HUES6 (cell line): ENCODE results near the gene FOXN4.

ENCODE experiments used
- H3K27ac ChIP-seq: 2 replicates; pipeline ENCODE4 v1.7.0; 2013; ENCODE audit warnings: low read depth, mild to moderate bottlenecking, low read length, inconsistent platforms
- H3K27me3 ChIP-seq: 2 replicates; pipeline ENCODE4 v1.6.1; 2013; ENCODE audit warnings: low read length; ENCODE audit not compliant: control insufficient read depth, insufficient read depth
- H3K36me3 ChIP-seq: 2 replicates; pipeline ENCODE4 v1.6.1; 2013; ENCODE audit warnings: low read length; ENCODE audit not compliant: control insufficient read depth, insufficient read depth
- H3K4me1 ChIP-seq: 2 replicates; pipeline ENCODE4 v1.6.1; 2013; ENCODE audit warnings: low read length; ENCODE audit not compliant: control insufficient read depth, insufficient read depth
- H3K4me3 ChIP-seq: 2 replicates; pipeline ENCODE4 v1.5.1; 2013; ENCODE audit warnings: low read depth, low read length
- H3K9ac ChIP-seq: one replicate; pipeline ENCODE4 v1.6.1; 2013; ENCODE audit warnings: mild to moderate bottlenecking, low read length
- H3K9me3 ChIP-seq: 2 replicates; pipeline ENCODE4 v1.6.1; 2013; ENCODE audit warnings: low read depth, low read length; ENCODE audit not compliant: control insufficient read depth, insufficient read depth

The FOXN4 gene

DNA sequence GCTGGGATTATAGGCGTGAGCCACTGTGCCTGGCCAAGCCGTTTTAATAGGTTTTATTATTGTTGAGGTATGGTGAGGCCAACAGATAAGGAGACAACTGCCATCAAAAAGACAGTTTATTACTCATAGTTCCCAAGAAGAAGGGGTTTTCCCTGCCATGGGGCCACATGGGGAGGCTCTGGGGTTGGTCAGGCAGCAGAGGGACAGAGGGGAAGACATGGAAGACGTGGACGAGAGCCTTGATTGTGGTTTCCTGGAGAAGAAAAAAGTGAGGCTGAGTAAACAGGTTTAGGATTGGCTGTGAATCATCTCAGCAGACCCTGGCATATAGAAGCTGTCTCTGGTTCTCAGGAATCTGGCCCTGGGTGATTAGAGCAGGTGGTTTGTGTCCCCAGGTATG, 69.9 kb downstream of the FOXN4 start:
- no peaks in the 10 kb centered on the region for H3K4me1 ChIP-seq
- H3K9me3 ChIP-seq: no peaks in the 10 kb centered on the region
- H3K36me3 ChIP-seq: peaks cover 27% of the 10 kb centered on the region
- no peaks in the 10 kb centered on the region for H3K27me3 ChIP-seq
- H3K4me3 ChIP-seq: no peak overlapping the region
- H3K27ac ChIP-seq: no peak overlapping the region
- no peak overlapping the region for H3K9ac ChIP-seq

DNA sequence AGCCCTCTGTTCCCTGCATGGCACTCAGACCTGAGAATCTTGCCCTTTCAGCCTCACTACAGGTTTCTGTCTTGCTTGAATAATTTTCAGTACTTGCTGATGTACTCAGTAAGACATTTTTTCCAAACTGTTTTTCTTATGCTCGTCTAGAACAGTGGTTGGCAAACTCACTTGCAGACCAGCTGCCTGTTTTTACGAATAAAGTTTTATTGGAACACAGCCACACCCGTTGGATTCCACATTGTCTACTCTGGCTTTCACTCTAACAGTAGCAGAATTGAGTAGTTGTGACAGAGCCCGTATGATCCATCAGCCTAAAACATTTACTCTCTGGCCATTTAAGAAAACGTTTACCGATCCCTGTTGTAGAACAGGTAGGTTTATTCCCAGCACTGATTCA, 72.8 kb downstream of the FOXN4 start:
- Histone ChIP-seq H3K27ac (no peak overlapping the region), H3K4me3 (no peak overlapping the region), H3K9ac (no peak overlapping the region), H3K9me3 (no peaks in the 10 kb centered on the region), H3K36me3 (peaks cover 29% of the 10 kb centered on the region), H3K27me3 (no peaks in the 10 kb centered on the region), H3K4me1 (no peaks in the 10 kb centered on the region)

DNA sequence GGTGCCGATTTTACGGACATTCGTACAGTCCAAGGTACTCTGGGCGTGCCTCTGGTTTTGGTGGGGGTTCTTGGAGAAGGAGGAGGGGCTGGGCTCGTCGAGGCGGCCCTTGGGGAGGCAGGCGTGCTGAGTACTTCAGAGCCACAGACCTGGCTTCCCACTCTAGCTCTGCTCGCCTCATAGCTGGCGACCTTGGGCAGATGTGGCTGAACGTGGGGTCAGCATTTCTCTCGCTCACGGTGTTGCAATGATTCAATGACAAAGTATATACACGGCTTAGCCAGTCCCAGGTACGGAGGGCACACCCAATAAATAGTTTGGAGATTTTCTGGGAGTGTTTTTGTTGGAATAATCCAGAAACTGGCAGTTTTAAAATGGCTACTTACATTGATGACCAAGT, 75.1 kb downstream of the FOXN4 start:
- H3K27ac ChIP-seq: no peak overlapping the region
- H3K27me3 ChIP-seq: no peaks in the 10 kb centered on the region

DNA sequence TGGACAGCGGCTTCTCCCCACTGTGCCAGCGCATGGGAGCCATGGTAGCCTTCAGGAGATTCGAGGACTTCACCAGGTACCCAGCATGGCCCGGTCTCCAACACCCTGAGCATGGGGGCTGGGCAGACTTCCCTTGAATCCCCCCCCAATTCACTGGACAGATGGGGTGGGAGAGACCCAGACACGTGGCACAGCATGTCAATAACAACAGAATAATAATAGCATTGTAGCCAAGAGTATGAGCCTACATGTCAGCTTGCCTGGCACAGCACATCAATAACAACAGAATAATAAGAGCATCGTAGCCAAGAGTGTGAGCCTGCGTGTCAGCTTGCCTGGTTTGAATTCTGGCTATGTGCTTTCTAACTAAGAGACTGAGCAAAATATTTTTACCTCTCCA, 76.4 kb downstream of the FOXN4 start:
- Histone ChIP-seq H3K36me3 (peaks cover 18% of the 10 kb centered on the region), H3K4me1 (no peaks in the 10 kb centered on the region), H3K9ac (no peak overlapping the region), H3K4me3 (no peak overlapping the region), H3K27ac (no peak overlapping the region), H3K9me3 (no peaks in the 10 kb centered on the region), H3K27me3 (no peaks in the 10 kb centered on the region)

More for the DNA sequence above, 75.1 kb downstream of the FOXN4 start:
- no peak overlapping the region for H3K4me3 ChIP-seq
- H3K9me3 ChIP-seq: no peaks in the 10 kb centered on the region
- peaks cover 18% of the 10 kb centered on the region for H3K36me3 ChIP-seq
- H3K4me1 ChIP-seq: no peaks in the 10 kb centered on the region
- H3K9ac ChIP-seq: no peak overlapping the region

DNA sequence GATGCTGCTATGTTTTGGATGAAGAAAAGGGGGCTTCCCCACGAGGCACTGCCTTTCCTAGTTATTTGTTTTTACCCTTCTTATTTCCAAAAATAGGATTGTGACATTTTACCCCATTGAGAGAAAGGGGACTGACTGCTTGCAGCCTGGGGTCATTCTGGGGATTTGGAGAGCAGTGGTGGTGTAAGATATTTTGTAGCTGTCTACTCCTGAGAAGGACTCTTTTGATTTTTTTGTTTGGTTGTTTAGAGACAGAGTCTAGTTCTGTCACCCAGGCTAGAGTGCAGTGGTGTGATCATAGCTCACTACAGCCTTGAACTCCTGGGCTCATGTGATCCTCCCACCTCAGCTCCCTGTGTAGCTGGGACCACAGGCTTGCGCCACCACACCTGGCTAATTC, 78.9 kb downstream of the FOXN4 start:
- no peak overlapping the region for H3K9ac ChIP-seq
- H3K27me3 ChIP-seq: no peaks in the 10 kb centered on the region
- H3K27ac ChIP-seq: no peak overlapping the region
- H3K9me3 ChIP-seq: no peaks in the 10 kb centered on the region
- no peaks in the 10 kb centered on the region for H3K4me1 ChIP-seq
- no peak overlapping the region for H3K4me3 ChIP-seq
- peaks cover 10% of the 10 kb centered on the region; the same call in 1 of the 2 replicates for H3K36me3 ChIP-seq

DNA sequence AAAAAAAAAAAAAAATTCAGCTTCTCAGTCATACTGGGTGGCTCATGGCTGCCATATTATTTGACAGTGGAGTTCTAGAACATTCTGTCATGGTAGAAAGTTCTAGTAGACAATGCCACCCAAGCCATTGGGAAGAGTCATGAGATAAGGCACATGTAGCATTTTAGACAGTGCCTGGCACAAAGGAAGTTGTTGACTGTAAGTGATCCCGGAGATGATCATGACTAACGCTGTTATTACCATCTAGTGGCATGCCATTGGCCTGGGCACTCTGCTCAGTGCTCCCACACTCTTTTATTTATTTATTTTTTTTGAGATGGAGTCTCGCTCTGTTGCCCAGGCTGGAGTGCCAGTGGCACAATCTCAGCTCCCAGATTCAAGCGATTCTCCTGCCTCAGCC, 80.4 kb downstream of the FOXN4 start:
- no peaks in the 10 kb centered on the region for H3K27me3 ChIP-seq
- H3K9me3 ChIP-seq: no peaks in the 10 kb centered on the region
- H3K27ac ChIP-seq: no peak overlapping the region
- H3K4me1 ChIP-seq: no peaks in the 10 kb centered on the region
- H3K36me3 ChIP-seq: peaks cover 16% of the 10 kb centered on the region; the same call in 1 of the 2 replicates
- no peak overlapping the region for H3K9ac ChIP-seq
- no peak overlapping the region for H3K4me3 ChIP-seq
